Mesendoderm (in vitro differentiated cells): ENCODE measurements around the gene SNRNP27.
A peak's percentile ranks its signal among the peaks of the same experiment; 100 is the strongest.
"Not testable (repeated sequence)": the region's sequence is repeated elsewhere in the genome, so short reads cannot be mapped to it uniquely, and the experiment has no call there.

Source experiments
- DNase-seq: peaks from one replicate; pipeline ENCODE4 v3.0.0; 2013
- H2AK5ac ChIP-seq: 2 replicates; pipeline ENCODE4 v1.6.1; 2013; ENCODE audit warnings: low read length, inconsistent platforms
- H2BK120ac ChIP-seq: 2 replicates; pipeline ENCODE4 v1.6.1; 2013; ENCODE audit warnings: low read depth, mild to moderate bottlenecking, low read length, moderate library complexity, mixed read lengths
- H2BK15ac ChIP-seq: replicated peaks from 2 replicates; pipeline ENCODE4 v1.6.1; 2013; ENCODE audit warnings: low read depth, mild to moderate bottlenecking, moderate library complexity
- H2BK5ac ChIP-seq: 2 replicates; pipeline ENCODE4 v1.6.1; 2013; ENCODE audit warnings: low read length, inconsistent platforms
- H3K18ac ChIP-seq: 2 replicates; pipeline ENCODE4 v1.6.1; 2013; ENCODE audit warnings: mild to moderate bottlenecking, low read length, mixed read lengths
- H3K23ac ChIP-seq: one replicate; pipeline ENCODE4 v1.6.1; 2013; ENCODE audit warnings: low read length
- H3K27ac ChIP-seq: 2 replicates; pipeline ENCODE4 v1.5.1; 2013; ENCODE audit warnings: low read depth, mild to moderate bottlenecking, inconsistent platforms, low read length, moderate library complexity
- H3K27me3 ChIP-seq: 2 replicates; pipeline ENCODE4 v1.6.1; 2013; ENCODE audit warnings: low read length, control low read depth, mild to moderate bottlenecking, inconsistent platforms; ENCODE audit not compliant: insufficient read depth, poor library complexity
- H3K36me3 ChIP-seq: 2 replicates; pipeline ENCODE4 v1.6.1; 2013; ENCODE audit warnings: low read length, inconsistent platforms; ENCODE audit not compliant: control insufficient read depth, insufficient read depth
- H3K4ac ChIP-seq: one replicate; pipeline ENCODE4 v1.6.1; 2013; ENCODE audit warnings: low read depth, mild to moderate bottlenecking, low read length, moderate library complexity
- H3K4me1 ChIP-seq: 2 replicates; pipeline ENCODE4 v1.6.1; 2013; ENCODE audit warnings: low read depth, low read length, inconsistent platforms; ENCODE audit not compliant: control insufficient read depth
- H3K4me2 ChIP-seq: 2 replicates; pipeline ENCODE4 v1.6.1; 2013; ENCODE audit warnings: low read length
- H3K4me3 ChIP-seq: 2 replicates; pipeline ENCODE4 v1.5.1; 2013; ENCODE audit warnings: mild to moderate bottlenecking, low read length
- H3K56ac ChIP-seq: one replicate; pipeline ENCODE4 v1.6.1; 2013; ENCODE audit warnings: low read length
- H3K79me1 ChIP-seq: 2 replicates; pipeline ENCODE4 v1.6.1; 2013; ENCODE audit warnings: low read length, inconsistent platforms
- H3K79me2 ChIP-seq: 2 replicates; pipeline ENCODE4 v1.6.1; 2013; ENCODE audit warnings: mild to moderate bottlenecking, low read length; ENCODE audit not compliant: control insufficient read depth, insufficient read depth
- H3K9ac ChIP-seq: 2 replicates; pipeline ENCODE4 v1.6.1; 2013; ENCODE audit warnings: low read length, inconsistent platforms
- H4K5ac ChIP-seq: one replicate; pipeline ENCODE4 v1.6.1; 2013; ENCODE audit warnings: low read length
- H4K8ac ChIP-seq: one replicate; pipeline ENCODE4 v1.6.1; 2013; ENCODE audit warnings: low read depth, mild to moderate bottlenecking, control low read depth, low read length, moderate library complexity
- WGBS: extraction: QIAGEN DNeasy Blood & Tissue Kit; methylation state at CpG from one replicate; pipeline ENCODE4 v1.1.7; 2013; ENCODE audit warnings: low lambda C conversion rate, missing lambda C conversion rate; ENCODE audit not compliant: insufficient coverage; ENCODE audit errors: extremely low coverage; 5-methylcytosine and 5-hydroxymethylcytosine counted together

The SNRNP27 gene

GRCh38 chr2:69892838-69893424 lies 825 bp upstream of the SNRNP27 start:
- H3K36me3 ChIP-seq, H3K79me1 ChIP-seq, H2BK15ac ChIP-seq, H3K56ac ChIP-seq, H4K8ac ChIP-seq, H3K18ac ChIP-seq, H3K4me1 ChIP-seq, H3K9ac ChIP-seq, H2AK5ac ChIP-seq, H2BK5ac ChIP-seq, H3K4me2 ChIP-seq, H2BK120ac ChIP-seq, H3K4ac ChIP-seq, H3K27me3 ChIP-seq, H3K23ac ChIP-seq, H3K4me3 ChIP-seq, H3K27ac ChIP-seq: not testable (repeated sequence)
- DNase-seq, result peak; percentile 37
- Histone ChIP-seq H4K5ac (peak overlapping the region; percentile 97), H3K79me2 (peaks cover 11% of the 10 kb centered on the region)
- no CpG with 5 or more reads among the region's 7 CpGs for WGBS

- peaks cover 11% of the 10 kb centered on the region for H3K79me2 ChIP-seq
- WGBS, result no CpG with 5 or more reads among the region's 23 CpGs
- H3K27me3 ChIP-seq, H3K4me3 ChIP-seq, H2BK15ac ChIP-seq, H3K79me1 ChIP-seq, H4K5ac ChIP-seq, H3K4me1 ChIP-seq, H2BK5ac ChIP-seq, H2BK120ac ChIP-seq, H3K4me2 ChIP-seq, H3K36me3 ChIP-seq, H3K27ac ChIP-seq, H2AK5ac ChIP-seq, H3K23ac ChIP-seq, H3K18ac ChIP-seq, H4K8ac ChIP-seq, H3K4ac ChIP-seq, DNase-seq: not testable (repeated sequence)
- peak overlapping the region; percentile 54 for H3K56ac ChIP-seq
- peak overlapping the region; percentile 76 for H3K9ac ChIP-seq
Observed at GRCh38 chr2:69894737-69895136, 981 bp downstream of the SNRNP27 start.

GRCh38 chr2:69902213-69902922 lies 8.6 kb downstream of the SNRNP27 start:
- Histone ChIP-seq H3K23ac (no peak overlapping the region), H2AK5ac (no peak overlapping the region), H3K79me1 (peaks cover 2% of the 10 kb centered on the region), H3K4me2 (no peak overlapping the region), H2BK120ac (no peak overlapping the region), H4K5ac (no peak overlapping the region), H2BK15ac (no peak overlapping the region), H3K56ac (no peak overlapping the region), H3K9ac (no peak overlapping the region), H3K4ac (no peak overlapping the region), H3K27me3 (no peaks in the 10 kb centered on the region), H2BK5ac (no peak overlapping the region), H3K4me3 (no peak overlapping the region), H3K4me1 (no peaks in the 10 kb centered on the region), H3K18ac (no peak overlapping the region), H3K27ac (no peak overlapping the region), H4K8ac (no peak overlapping the region), H3K36me3 (peaks cover 2% of the 10 kb centered on the region), H3K79me2 (no peaks in the 10 kb centered on the region)
- WGBS, result no CpG with 5 or more reads among the region's 8 CpGs
- no peak for DNase-seq

GRCh38 chr2:69907216-69907615 lies 13.5 kb downstream of the SNRNP27 start:
- Histone ChIP-seq H4K5ac (no peak overlapping the region), H3K27ac (no peak overlapping the region), H2BK120ac (no peak overlapping the region), H3K79me1 (peaks cover 2% of the 10 kb centered on the region), H2BK5ac (no peak overlapping the region), H3K56ac (no peak overlapping the region), H3K4me1 (no peaks in the 10 kb centered on the region), H3K4me3 (no peak overlapping the region), H3K79me2 (no peaks in the 10 kb centered on the region), H2AK5ac (no peak overlapping the region), H3K27me3 (no peaks in the 10 kb centered on the region), H3K18ac (no peak overlapping the region), H3K4ac (no peak overlapping the region), H2BK15ac (no peak overlapping the region), H3K4me2 (no peak overlapping the region), H3K23ac (no peak overlapping the region), H3K36me3 (peaks cover 4% of the 10 kb centered on the region), H3K9ac (no peak overlapping the region), H4K8ac (no peak overlapping the region)
- no peak for DNase-seq

- no peak overlapping the region for H2BK15ac ChIP-seq
- WGBS, result no CpG with 5 or more reads among the region's 2 CpGs
- H4K8ac ChIP-seq, result no peak overlapping the region
- H3K56ac ChIP-seq, result no peak overlapping the region
- H2BK120ac ChIP-seq, result no peak overlapping the region
- H3K4me1 ChIP-seq, result no peaks in the 10 kb centered on the region
- H3K23ac ChIP-seq, result no peak overlapping the region
- H3K36me3 ChIP-seq, result peaks cover 4% of the 10 kb centered on the region
- DNase-seq, result peak; percentile 71
- no peaks in the 10 kb centered on the region for H3K79me1 ChIP-seq
- H3K27me3 ChIP-seq, result no peaks in the 10 kb centered on the region
- H3K4me3 ChIP-seq, result no peak overlapping the region
- H3K18ac ChIP-seq, result no peak overlapping the region
- H3K4me2 ChIP-seq, result no peak overlapping the region
- H3K9ac ChIP-seq, result no peak overlapping the region
- no peak overlapping the region for H3K27ac ChIP-seq
- no peak overlapping the region for H4K5ac ChIP-seq
- H3K79me2 ChIP-seq, result no peaks in the 10 kb centered on the region
- no peak overlapping the region for H3K4ac ChIP-seq
- H2AK5ac ChIP-seq, result no peak overlapping the region
- H2BK5ac ChIP-seq, result no peak overlapping the region
Observed at GRCh38 chr2:69911985-69912563, 18.3 kb downstream of the SNRNP27 start.
